ENCODE data around the gene AKAP3.

AKAP3 gene

GRCh38 chr12:4630262-4630661, 18.6 kb downstream of the AKAP3 start:
- no peak for TF ChIP-seq CTCF (IDR thresholded peaks at IDR 0.05; ENCODE audit: control insufficient read depth, extremely low read depth, insufficient read depth)
- no peak for DNase-seq (ENCODE audit: low read depth)
- no peak overlapping the region for H3K4me3 ChIP-seq (ENCODE audit: low read depth, low read length)

GRCh38 chr12:4628406-4628805, 20.4 kb downstream of the AKAP3 start:
- no peak for DNase-seq (ENCODE audit: low read depth)
- TF ChIP-seq CTCF (IDR thresholded peaks at IDR 0.05; ENCODE audit: control insufficient read depth, extremely low read depth, insufficient read depth) = no peak
- no peak overlapping the region for H3K4me3 ChIP-seq (ENCODE audit: low read depth, low read length)

GRCh38 chr12:4626543-4626942, 22.3 kb downstream of the AKAP3 start:
- DNase-seq (ENCODE audit: low read depth) = no peak
- H3K4me3 ChIP-seq (ENCODE audit: low read depth, low read length) = no peak overlapping the region
- no peak for TF ChIP-seq CTCF (IDR thresholded peaks at IDR 0.05; ENCODE audit: control insufficient read depth, extremely low read depth, insufficient read depth)

- H3K4me3 ChIP-seq (ENCODE audit: low read depth, low read length) = no peak overlapping the region
- no peak for DNase-seq (ENCODE audit: low read depth)
- no peak for TF ChIP-seq CTCF (IDR thresholded peaks at IDR 0.05; ENCODE audit: control insufficient read depth, extremely low read depth, insufficient read depth)
Observed at GRCh38 chr12:4621511-4621910, 27.3 kb downstream of the AKAP3 start.

- no peak for DNase-seq (ENCODE audit: low read depth)
Observed at GRCh38 chr12:4615667-4616066, 33.2 kb downstream of the AKAP3 start.

GRCh38 chr12:4610481-4610880, 38.4 kb downstream of the AKAP3 start:
- no peak for DNase-seq (ENCODE audit: low read depth)
- no peak overlapping the region for H3K4me3 ChIP-seq (ENCODE audit: low read depth, low read length)
- TF ChIP-seq CTCF (IDR thresholded peaks at IDR 0.05; ENCODE audit: control insufficient read depth, extremely low read depth, insufficient read depth) = no peak

More at GRCh38 chr12:4615667-4616066, 33.2 kb downstream of the AKAP3 start:
- no peak overlapping the region for H3K4me3 ChIP-seq (ENCODE audit: low read depth, low read length)
- TF ChIP-seq CTCF (IDR thresholded peaks at IDR 0.05; ENCODE audit: control insufficient read depth, extremely low read depth, insufficient read depth) = no peak

GRCh38 chr12:4609071-4609470, 39.8 kb downstream of the AKAP3 start:
- no peak for TF ChIP-seq CTCF (IDR thresholded peaks at IDR 0.05; ENCODE audit: control insufficient read depth, extremely low read depth, insufficient read depth)
- no peak for DNase-seq (ENCODE audit: low read depth)
- no peak overlapping the region for H3K4me3 ChIP-seq (ENCODE audit: low read depth, low read length)
